Keratinocyte (primary cell): ENCODE measurements around the gene AGO3. TPM values are rescaled to one million over a fixed set of nuclear protein-coding genes. Genes with fewer than 3 reads are reported as not detected.

ENCODE experiments used
- DNase-seq: peaks from one replicate; pipeline ENCODE4 v3.0.0-alpha.2; 2011; ENCODE audit warnings: low read depth, missing footprints, low spot score
- FAIRE-seq: peaks from 2 replicates; lab custom pipeline; 2011; peaks lifted over from hg19 to GRCh38; lab: Jason Lieb, UNC
- H2AFZ ChIP-seq: 2 replicates; pipeline ENCODE4 v1.6.0; 2012; ENCODE audit warnings: low read length, control low read depth, inconsistent platforms; ENCODE audit not compliant: control insufficient read depth
- H3K27ac ChIP-seq: 2 replicates; pipeline ENCODE4 v1.5.1; 2011; ENCODE audit warnings: low read length; ENCODE audit not compliant: control insufficient read depth, insufficient read depth
- H3K27me3 ChIP-seq: 3 replicates; pipeline ENCODE4 v1.6.0; 2011; ENCODE audit warnings: low read length; ENCODE audit not compliant: control insufficient read depth, insufficient read depth; ENCODE audit errors: extremely low read depth
- H3K36me3 ChIP-seq, 2 experiments: 2 replicates in 1 of 2; 3 replicates in 1 of 2; pipeline ENCODE4 v1.5.1; 2011; ENCODE audit warnings: low read length in 2 of 2, mild to moderate bottlenecking in 1 of 2; ENCODE audit not compliant: control insufficient read depth in 2 of 2, insufficient read depth in 2 of 2; ENCODE audit errors: extremely low read depth in 1 of 2
- H3K4me1 ChIP-seq: 3 replicates; pipeline ENCODE4 v1.5.1; 2011; ENCODE audit warnings: low read length; ENCODE audit not compliant: control insufficient read depth, insufficient read depth; ENCODE audit errors: extremely low read depth
- H3K4me2 ChIP-seq: 3 replicates; pipeline ENCODE4 v1.6.0; 2011; ENCODE audit warnings: low read depth, low read length; ENCODE audit not compliant: control insufficient read depth, insufficient read depth; ENCODE audit errors: extremely low read depth
- H3K4me3 ChIP-seq, 3 experiments: fragments of 200-600 bp in 1 of 3; sonication (generic) in 1 of 3; 2 replicates in 2 of 3; 3 replicates in 1 of 3; pipeline ENCODE4 v1.5.1; 2011 to 2016; ENCODE audit warnings: low read length in 3 of 3, mild to moderate bottlenecking in 3 of 3, control low read depth in 2 of 3, inconsistent platforms in 1 of 3, low read depth in 1 of 3, mixed read lengths in 1 of 3, mixed run types in 1 of 3, moderate library complexity in 1 of 3; ENCODE audit not compliant: control insufficient read depth in 2 of 3, insufficient read depth in 2 of 3; ENCODE audit errors: extremely low read depth in 1 of 3
- H3K79me2 ChIP-seq: 2 replicates; pipeline ENCODE4 v1.6.0; 2012; ENCODE audit warnings: low read length; ENCODE audit not compliant: control insufficient read depth, insufficient read depth
- H3K9ac ChIP-seq: 3 replicates; pipeline ENCODE4 v1.6.0; 2011; ENCODE audit warnings: low read length; ENCODE audit not compliant: control insufficient read depth, insufficient read depth; ENCODE audit errors: extremely low read depth
- H3K9me1 ChIP-seq: 3 replicates; pipeline ENCODE4 v1.6.0; 2011; ENCODE audit warnings: low read length; ENCODE audit not compliant: control insufficient read depth, insufficient read depth; ENCODE audit errors: extremely low read depth
- H3K9me3 ChIP-seq: 2 replicates; pipeline ENCODE4 v1.5.1; 2012; ENCODE audit warnings: low read depth, low read length; ENCODE audit not compliant: control insufficient read depth
- H4K20me1 ChIP-seq: 3 replicates; pipeline ENCODE4 v1.6.0; 2011; ENCODE audit warnings: low read length; ENCODE audit not compliant: control insufficient read depth, insufficient read depth; ENCODE audit errors: extremely low read depth
- CTCF ChIP-seq, 3 experiments: IDR thresholded peaks in 1 of 3; conservative IDR thresholded peaks in 1 of 3; optimal IDR thresholded peaks in 1 of 3; 2 replicates in 2 of 3; 3 replicates in 1 of 3; pipeline versions ENCODE3 to v1.5.1; 2011; ENCODE audit warnings: low read length in 3 of 3, mild to moderate bottlenecking in 3 of 3, moderate library complexity in 2 of 3, control low read depth in 1 of 3, inconsistent platforms in 1 of 3; ENCODE audit not compliant: insufficient read depth in 2 of 3; ENCODE audit errors: extremely low read depth in 1 of 3
- EZH2 ChIP-seq: IDR thresholded peaks from one replicate; pipeline ENCODE4 v1.6.1; 2012; ENCODE audit warnings: inconsistent platforms, mild to moderate bottlenecking, low read length, moderate library complexity
- dilution Hi-C: fragments of 300-500 bp; cut with MboI; formaldehyde crosslinking; loops from one replicate; pipeline ENCODE4 v1.7.0; 2020; ENCODE audit warnings: low sequenced_read_pairs; ENCODE audit not compliant: extremely low pct_ligation_motif_present
- polyA plus RNA-seq, 5 experiments: library from polyadenylated mRNA; depleted of rRNA in 3 of 5; stranded (reverse) in 3 of 5; stranded (forward) in 1 of 5; unstranded in 1 of 5; fragments of >200 nt; gene quantifications; 1 replicate in 1 of 5; 2 replicates in 3 of 5; 3 replicates in 1 of 5; pipeline versions ENCODE4 v1.2.1 to v1.2.3, GENCODE V29; 2011 to 2012; ENCODE audit warnings: missing spikeins in 2 of 5, low read depth in 1 of 5, low replicate concordance in 1 of 5

Gene AGO3
- polyA plus RNA-seq, 1 donor (not counting 4 experiments of a cell fraction or from before 2014, with no cell fraction given): 14.0 TPM

- DNase-seq (no peak), FAIRE-seq (no peak)
- H3K79me2 ChIP-seq: peaks cover 14% of the 10 kb centered on the region
- no peaks in the 10 kb centered on the region for H3K9me1 ChIP-seq
- no peak overlapping the region for H3K4me3 ChIP-seq
- H3K4me1 ChIP-seq: peaks cover 37% of the 10 kb centered on the region
- H4K20me1 ChIP-seq: no peaks in the 10 kb centered on the region
- H3K27ac ChIP-seq: no peak overlapping the region
- no peak overlapping the region for H3K4me2 ChIP-seq
- no peaks in the 10 kb centered on the region for H3K27me3 ChIP-seq
- H3K9ac ChIP-seq: no peak overlapping the region
- H3K36me3 ChIP-seq: peaks cover 0 to 5% of the 10 kb centered on the region in 2 experiments
- dilution Hi-C loops: no loop called here
- TF ChIP-seq CTCF (optimal IDR thresholded peaks at IDR 0.05 in 1 of 3, IDR thresholded peaks at IDR 0.05 in 1 of 3, conservative IDR thresholded peaks at IDR 0.05 in 1 of 3; ENCODE audit: extremely low read depth in 1 of 3, insufficient read depth in 2 of 3, low read length in 3 of 3) (no peak), EZH2 (no peak)
- H2AFZ ChIP-seq: no peak overlapping the region
- H3K9me3 ChIP-seq: no peaks in the 10 kb centered on the region
These were observed 154.2 kb downstream of the AGO3 start for GRCh38 chr1:36085126-36085525.

DNA sequence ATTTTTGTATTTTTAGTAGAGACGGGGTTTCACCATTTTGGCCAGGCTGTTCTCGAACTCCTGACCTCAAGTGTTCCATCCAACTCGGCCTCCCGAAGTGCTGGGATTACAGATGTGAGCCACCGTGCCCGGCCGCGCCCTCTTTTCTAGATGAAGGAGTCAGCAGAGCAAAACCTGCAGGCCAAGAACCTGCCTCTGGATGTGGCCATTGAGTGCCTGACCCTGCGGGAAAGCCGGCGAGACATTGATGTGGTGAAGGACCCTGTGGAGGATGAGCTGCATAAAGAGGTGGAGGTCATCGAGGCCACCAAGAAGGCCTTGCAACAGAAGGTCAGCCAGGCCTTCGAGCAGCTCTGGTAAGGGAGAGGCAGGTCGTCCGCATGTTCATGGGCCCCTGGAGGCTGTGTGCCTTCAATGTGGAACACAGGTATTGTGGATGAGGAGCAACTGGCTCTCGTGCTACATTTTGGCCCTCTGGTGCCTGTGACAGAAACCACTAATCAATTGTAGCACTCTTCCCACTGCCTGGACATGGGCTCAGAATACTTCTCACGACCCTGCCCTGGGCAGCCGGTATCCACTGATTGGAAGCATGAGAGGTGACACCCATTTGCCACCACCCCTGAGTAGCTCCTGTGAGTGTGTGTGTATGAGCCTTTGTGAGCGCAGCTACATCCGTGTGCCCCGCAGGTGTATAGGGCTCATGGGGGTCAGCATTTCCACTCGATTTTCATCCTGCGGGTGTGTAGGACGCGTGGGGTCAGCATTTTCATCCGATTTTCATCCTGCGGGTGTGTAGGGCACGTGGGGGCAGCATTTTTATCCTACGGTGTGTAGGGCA is 155.0 kb downstream of the AGO3 start:
- DNase-seq: no peak
- Histone ChIP-seq H4K20me1 (no peaks in the 10 kb centered on the region), H3K27ac (no peak overlapping the region), H3K36me3 (peaks cover 0 to 6% of the 10 kb centered on the region in 2 experiments), H2AFZ (no peak overlapping the region), H3K27me3 (no peaks in the 10 kb centered on the region), H3K4me1 (peaks cover 29% of the 10 kb centered on the region), H3K79me2 (peaks cover 21% of the 10 kb centered on the region), H3K9me1 (no peaks in the 10 kb centered on the region), H3K9me3 (no peaks in the 10 kb centered on the region), H3K4me2 (no peak overlapping the region), H3K9ac (no peak overlapping the region), H3K4me3 (no peak overlapping the region)
- FAIRE-seq: no peak
- TF ChIP-seq CTCF (optimal IDR thresholded peaks at IDR 0.05 in 1 of 3, IDR thresholded peaks at IDR 0.05 in 1 of 3, conservative IDR thresholded peaks at IDR 0.05 in 1 of 3; ENCODE audit: extremely low read depth in 1 of 3, insufficient read depth in 2 of 3, low read length in 3 of 3) (no peak), EZH2 (no peak)
- dilution Hi-C loops: no loop called here
